ENCODE data around the gene CADM3. TPM values are rescaled to one million over a fixed set of nuclear protein-coding genes. Genes with fewer than 3 reads are reported as not detected.

CADM3 gene
- total and polyA plus RNA-seq, 2 of the 8 experiments (the other 6 are each of a cell fraction or from before 2014, with no cell fraction given) = 8.3 to 8.5 TPM

GRCh38 chr1:159204161-159205141 is 33.0 kb downstream of the CADM3 start, which contains the start of gene ACKR1 (continued):
- no peak for TF ChIP-seq ATF2 (IDR thresholded peaks at IDR 0.05; ENCODE audit: low read length)

All from H1 (cell line).